ENCODE results near the gene GPN3.
"Not testable (repeated sequence)": the region's sequence is repeated elsewhere in the genome, so short reads cannot be mapped to it uniquely, and the experiment has no call there.

Gene GPN3

GRCh38 chr12:110436231-110436630 lies 31.8 kb downstream of the GPN3 start:
- no peak for DNase-seq

- DNase-seq, result no peak
Observed at GRCh38 chr12:110431957-110432587, 36.0 kb downstream of the GPN3 start.

GRCh38 chr12:110429676-110430075 lies 38.4 kb downstream of the GPN3 start:
- not testable (repeated sequence) for DNase-seq

DNA sequence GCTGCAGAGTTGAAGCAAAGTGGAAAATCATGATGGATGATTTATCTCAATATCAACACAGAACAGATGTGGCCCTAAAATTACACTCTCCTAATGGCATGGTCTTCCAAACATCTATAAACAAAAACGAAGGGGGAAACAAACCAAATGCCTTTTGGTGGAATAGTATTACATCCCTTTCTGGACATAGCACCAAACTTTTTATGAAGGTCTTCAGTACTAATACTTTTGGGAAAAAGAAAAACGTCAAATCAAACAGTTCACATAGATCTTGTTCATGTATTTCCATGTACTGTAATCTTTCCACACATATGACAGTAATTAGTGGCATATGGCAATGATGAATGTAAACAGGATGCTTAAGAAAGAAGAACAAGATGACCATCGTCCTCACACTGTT lies 41.7 kb downstream of the GPN3 start:
- DNase-seq, result no peak

GRCh38 chr12:110424237-110424636 lies 43.8 kb downstream of the GPN3 start:
- DNase-seq, result no peak

GRCh38 chr12:110421701-110422100 lies 46.4 kb downstream of the GPN3 start:
- no peak for DNase-seq

DNA sequence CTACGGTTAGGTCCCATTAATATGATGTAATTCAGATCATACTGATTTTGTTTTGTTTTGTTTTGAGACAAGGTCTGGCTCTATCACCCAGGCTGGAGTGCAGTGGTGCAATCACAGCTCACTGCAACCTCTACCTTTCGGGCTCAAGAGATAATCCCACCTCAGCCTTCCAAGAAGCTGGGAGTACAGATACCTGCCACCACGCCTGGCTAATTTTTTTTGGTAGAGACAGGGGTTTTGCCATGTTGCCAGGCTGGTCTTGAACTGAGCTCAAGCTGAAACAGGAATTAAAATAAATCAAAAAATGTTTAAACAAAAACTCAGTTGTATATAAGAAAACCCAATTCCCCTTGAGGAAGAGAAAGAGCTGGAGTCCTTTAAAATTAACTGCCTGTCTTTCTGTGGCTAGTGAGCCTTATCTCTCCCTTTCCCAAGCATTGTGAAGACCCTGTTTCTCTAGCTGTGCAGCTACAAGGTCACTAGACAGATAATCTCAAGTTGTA lies 46.8 kb downstream of the GPN3 start:
- no peak for DNase-seq

- DNase-seq, result not testable (repeated sequence)
Observed at GRCh38 chr12:110420644-110421043, 47.4 kb downstream of the GPN3 start.

- DNase-seq, result not testable (repeated sequence)
Observed at GRCh38 chr12:110417113-110417512, 50.9 kb downstream of the GPN3 start.

DNA sequence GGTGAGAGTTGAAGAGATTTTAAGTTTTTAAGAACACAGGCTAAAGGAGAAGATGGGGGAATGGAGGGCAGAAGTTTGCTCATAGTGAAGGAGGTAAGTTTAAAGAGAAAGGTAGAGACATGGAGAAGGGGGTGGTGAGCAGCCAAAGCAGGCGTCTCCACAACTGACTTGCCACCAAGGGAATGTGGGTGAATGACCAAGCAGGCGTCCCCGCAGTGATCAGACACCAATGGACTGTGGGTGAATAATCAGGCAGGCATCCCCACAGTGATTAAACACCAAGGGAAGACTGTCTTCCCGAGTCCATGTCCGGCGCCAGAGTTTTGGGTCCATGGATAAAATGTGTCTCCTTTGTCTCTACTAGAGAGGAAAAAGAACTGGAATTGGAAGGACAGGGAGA lies 58.0 kb downstream of the GPN3 start:
- not testable (repeated sequence) for DNase-seq

- not testable (repeated sequence) for DNase-seq
Observed at GRCh38 chr12:110405126-110405662, 62.9 kb downstream of the GPN3 start.

DNA sequence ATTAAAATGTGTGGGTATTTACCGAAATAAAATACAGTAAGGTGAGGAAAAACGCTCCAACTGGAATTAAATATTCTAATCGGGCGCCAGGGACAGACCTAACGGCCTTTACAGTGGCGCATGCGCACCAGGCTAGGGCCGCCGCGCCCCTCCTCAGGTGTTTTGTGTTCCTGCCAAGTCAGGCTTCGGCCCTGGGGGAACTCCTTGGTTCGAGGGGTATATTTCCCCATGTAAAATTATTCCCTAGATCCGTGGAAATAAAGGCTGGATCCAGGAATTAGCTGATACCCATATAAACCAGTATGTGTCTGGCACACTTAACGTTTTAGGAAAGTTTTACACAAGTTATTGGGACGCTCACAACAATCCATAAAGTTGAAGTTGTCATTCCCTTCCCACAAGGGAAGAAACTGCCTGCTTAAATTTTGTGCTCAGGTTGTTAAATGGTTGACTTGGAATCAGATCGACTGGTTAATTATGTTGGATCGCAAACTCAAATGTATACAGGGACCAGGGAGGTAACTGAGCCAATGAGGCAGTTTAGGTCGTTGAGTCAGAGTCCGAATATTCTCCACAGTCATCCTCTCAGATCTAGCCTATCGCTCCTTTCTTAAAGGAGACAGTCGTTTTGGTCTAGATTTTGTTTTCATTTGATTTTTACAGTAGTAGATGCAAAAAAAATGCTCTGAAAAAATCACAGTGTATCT lies 63.9 kb downstream of the GPN3 start:
- DNase-seq, result peak; percentile 86

- peak; percentile 89 for DNase-seq
Observed at GRCh38 chr12:110403146-110403975, 64.7 kb downstream of the GPN3 start, which contains the start of gene ANAPC7. TSS of gene ANAPC7 (minus strand) at chr12:110403708. CDS start at chr12:110403627, 81 bp downstream.

Measured in CD4-positive, alpha-beta T cell treated with Interleukin-6 for 4 hours (primary cell).